ENCODE results near the gene KRTAP5-5. TPM values are rescaled to one million over a fixed set of nuclear protein-coding genes. Genes with fewer than 3 reads are reported as not detected.
A peak's percentile ranks its signal among the peaks of the same experiment; 100 is the strongest.
"Not testable (repeated sequence)": the region's sequence is repeated elsewhere in the genome, so short reads cannot be mapped to it uniquely, and the experiment has no call there.

KRTAP5-5 gene
- total RNA-seq, 1 donor from 2014 or later = not detected

DNA sequence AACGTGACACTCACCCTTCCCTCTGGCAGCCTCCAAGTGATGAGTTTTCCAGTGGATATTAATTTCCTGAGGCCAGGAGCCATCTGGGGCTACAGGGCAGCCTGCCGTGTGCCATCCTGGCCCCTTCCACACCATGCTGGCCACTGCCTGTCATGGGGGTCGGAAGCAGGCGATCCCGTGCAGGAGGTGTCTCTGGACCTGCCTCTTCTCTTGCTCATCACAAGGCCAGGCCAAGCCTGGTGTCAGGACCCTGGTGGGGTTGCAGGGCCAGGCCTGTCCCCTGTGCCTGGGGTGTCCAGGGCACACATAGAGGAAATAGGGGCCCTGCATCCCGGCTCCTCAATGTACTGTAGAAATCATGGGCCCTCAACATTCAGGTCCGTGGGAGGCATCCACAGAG lies 24.9 kb upstream of the KRTAP5-5 start:
- TF ChIP-seq, protein P1, sequence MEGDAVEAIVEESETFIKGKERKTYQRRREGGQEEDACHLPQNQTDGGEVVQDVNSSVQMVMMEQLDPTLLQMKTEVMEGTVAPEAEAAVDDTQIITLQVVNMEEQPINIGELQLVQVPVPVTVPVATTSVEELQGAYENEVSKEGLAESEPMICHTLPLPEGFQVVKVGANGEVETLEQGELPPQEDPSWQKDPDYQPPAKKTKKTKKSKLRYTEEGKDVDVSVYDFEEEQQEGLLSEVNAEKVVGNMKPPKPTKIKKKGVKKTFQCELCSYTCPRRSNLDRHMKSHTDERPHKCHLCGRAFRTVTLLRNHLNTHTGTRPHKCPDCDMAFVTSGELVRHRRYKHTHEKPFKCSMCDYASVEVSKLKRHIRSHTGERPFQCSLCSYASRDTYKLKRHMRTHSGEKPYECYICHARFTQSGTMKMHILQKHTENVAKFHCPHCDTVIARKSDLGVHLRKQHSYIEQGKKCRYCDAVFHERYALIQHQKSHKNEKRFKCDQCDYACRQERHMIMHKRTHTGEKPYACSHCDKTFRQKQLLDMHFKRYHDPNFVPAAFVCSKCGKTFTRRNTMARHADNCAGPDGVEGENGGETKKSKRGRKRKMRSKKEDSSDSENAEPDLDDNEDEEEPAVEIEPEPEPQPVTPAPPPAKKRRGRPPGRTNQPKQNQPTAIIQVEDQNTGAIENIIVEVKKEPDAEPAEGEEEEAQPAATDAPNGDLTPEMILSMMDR (IDR thresholded peaks at IDR 0.05; ENCODE audit: partially characterized antibody, unreplicated experiment) = no peak
- peaks cover 10% of the 10 kb centered on the region for H3K27me3 Mint-ChIP-seq (ENCODE audit: unreplicated experiment)
- H3K4me1 Mint-ChIP-seq (ENCODE audit: low read depth, unreplicated experiment) = peaks cover 3% of the 10 kb centered on the region
- no peak overlapping the region for H3K27ac Mint-ChIP-seq (ENCODE audit: unreplicated experiment)
- H3K36me3 Mint-ChIP-seq (ENCODE audit: unreplicated experiment) = no peaks in the 10 kb centered on the region
- DNase-seq = no peak
- no peak overlapping the region for H3K4me3 Mint-ChIP-seq (ENCODE audit: unreplicated experiment)
- peaks cover 16% of the 10 kb centered on the region for H3K9me3 Mint-ChIP-seq (ENCODE audit: unreplicated experiment)

DNA sequence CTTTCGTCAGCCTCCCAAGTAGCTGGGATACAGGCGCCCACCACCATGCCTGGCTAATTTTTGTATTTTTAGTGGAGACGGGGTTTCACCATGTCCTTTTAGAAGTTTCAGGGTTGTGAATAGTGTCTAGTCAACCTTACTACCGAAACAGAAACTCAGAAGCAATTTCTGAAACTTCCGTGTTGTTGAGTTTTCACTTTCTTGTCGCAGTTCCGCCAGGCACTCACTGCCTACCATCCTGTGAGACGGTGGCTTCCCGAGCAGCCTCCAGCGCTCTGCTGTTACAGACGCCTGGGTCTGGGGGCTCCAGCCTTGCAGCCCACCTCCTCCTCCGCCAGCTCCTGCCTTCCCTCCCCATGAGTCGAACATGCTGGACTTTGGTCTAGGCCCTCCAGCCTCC lies 23.7 kb upstream of the KRTAP5-5 start:
- H3K27me3 Mint-ChIP-seq (ENCODE audit: unreplicated experiment) = peaks cover 10% of the 10 kb centered on the region
- H3K9me3 Mint-ChIP-seq (ENCODE audit: unreplicated experiment) = peaks cover 13% of the 10 kb centered on the region
- H3K36me3 Mint-ChIP-seq (ENCODE audit: unreplicated experiment); H3K27ac Mint-ChIP-seq (ENCODE audit: unreplicated experiment); DNase-seq; H3K4me3 Mint-ChIP-seq (ENCODE audit: unreplicated experiment); H3K4me1 Mint-ChIP-seq (ENCODE audit: low read depth, unreplicated experiment): not testable (repeated sequence)

DNA sequence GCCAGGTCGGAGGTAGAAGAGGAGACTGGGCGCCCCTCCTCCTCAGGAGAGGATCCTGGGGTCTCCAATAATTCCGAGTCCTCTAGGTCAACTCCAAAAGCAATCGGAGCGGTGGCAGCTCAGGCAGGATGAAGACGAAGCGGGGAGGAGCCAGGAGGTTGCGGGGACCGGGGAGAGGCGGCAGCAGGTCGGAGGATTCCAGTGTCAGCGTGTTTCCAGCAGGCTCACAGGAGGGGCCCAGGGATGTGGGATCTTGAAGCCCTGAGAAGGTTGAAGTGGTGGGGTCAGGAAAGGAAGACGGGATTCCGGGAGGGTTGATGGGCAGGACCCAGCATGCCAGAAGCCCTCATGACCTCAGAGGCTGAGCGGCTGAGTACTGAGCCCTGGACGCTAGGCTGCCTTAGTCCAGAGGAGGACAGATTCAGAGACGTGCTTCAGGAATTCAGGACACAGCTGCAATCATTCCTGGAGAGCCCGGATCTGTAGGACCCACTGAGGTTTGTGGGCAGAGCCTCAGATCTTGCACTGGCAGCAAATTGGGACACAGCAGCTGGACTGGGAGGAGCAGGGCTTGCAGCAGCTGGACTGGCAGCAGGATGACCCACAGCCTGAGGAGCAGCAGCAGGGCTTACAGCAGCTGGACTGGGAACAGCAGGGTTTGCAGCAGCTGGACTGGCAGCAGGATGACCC lies 22.3 kb upstream of the KRTAP5-5 start:
- not testable (repeated sequence) for H3K4me1 Mint-ChIP-seq (ENCODE audit: low read depth, unreplicated experiment); DNase-seq; H3K27ac Mint-ChIP-seq (ENCODE audit: unreplicated experiment); H3K36me3 Mint-ChIP-seq (ENCODE audit: unreplicated experiment)
- Mint-ChIP-seq H3K9me3 (ENCODE audit: unreplicated experiment) (peaks cover 13% of the 10 kb centered on the region), H3K4me3 (ENCODE audit: unreplicated experiment) (peak overlapping the region; percentile 50), H3K27me3 (ENCODE audit: unreplicated experiment) (peaks cover 10% of the 10 kb centered on the region)

DNA sequence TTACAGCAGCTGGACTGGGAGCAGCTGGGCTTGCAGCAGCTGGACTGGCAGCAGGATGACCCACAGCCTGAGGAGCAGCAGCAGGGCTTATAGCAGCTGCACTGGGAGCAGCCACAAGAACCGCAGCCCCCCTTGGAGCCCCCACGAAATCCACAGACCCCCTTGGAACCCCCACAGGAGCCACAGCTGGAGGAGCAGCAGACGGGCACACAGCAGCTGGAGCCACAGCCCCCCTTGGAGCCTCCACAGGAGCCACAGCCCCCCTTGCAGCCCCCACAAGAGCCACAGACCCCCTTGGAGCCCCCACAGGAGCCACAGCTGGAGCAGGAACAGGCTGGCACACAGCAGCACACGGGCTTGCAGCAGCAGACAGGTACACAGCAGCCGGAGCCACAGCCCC lies 21.7 kb upstream of the KRTAP5-5 start:
- not testable (repeated sequence) for DNase-seq; H3K36me3 Mint-ChIP-seq (ENCODE audit: unreplicated experiment); H3K4me1 Mint-ChIP-seq (ENCODE audit: low read depth, unreplicated experiment); H3K4me3 Mint-ChIP-seq (ENCODE audit: unreplicated experiment); H3K27ac Mint-ChIP-seq (ENCODE audit: unreplicated experiment)
- Mint-ChIP-seq H3K27me3 (ENCODE audit: unreplicated experiment) (peaks cover 10% of the 10 kb centered on the region), H3K9me3 (ENCODE audit: unreplicated experiment) (peaks cover 10% of the 10 kb centered on the region)

DNA sequence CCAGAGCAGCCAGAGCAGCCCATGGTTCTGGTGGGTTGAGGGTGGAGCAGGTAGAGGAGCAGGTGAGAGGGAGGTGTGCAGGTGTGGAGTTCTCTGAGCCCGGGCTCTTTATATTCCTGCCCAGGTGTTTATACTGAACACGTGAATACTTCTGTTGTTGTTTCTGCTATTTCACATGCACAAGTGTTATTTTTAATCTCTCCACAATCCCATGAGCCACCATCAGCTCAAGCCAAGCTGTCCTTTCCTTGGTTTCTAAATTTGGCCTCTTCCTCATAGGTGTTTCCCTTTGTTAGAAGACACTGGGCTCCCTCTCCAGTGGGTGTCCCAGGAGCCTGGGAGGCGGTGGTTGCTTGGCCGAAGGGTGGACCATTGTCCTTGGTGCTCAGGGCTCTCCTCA lies 21.2 kb upstream of the KRTAP5-5 start, which contains the start of gene KRTAP5-3:
TSS of gene KRTAP5-3 (minus strand) at position 101 of the 400 bp plus-strand sequence. CDS start at position 23, 78 bp downstream.
- DNase-seq = no peak
- H3K4me3 Mint-ChIP-seq (ENCODE audit: unreplicated experiment) = no peak within 1 kb of the TSS
- TF ChIP-seq, protein P1 (IDR thresholded peaks at IDR 0.05; ENCODE audit: partially characterized antibody, unreplicated experiment) = no peak
- no peak within 1 kb of the TSS for H3K27ac Mint-ChIP-seq (ENCODE audit: unreplicated experiment)
- peaks cover 7% of the 10 kb centered on the region for H3K9me3 Mint-ChIP-seq (ENCODE audit: unreplicated experiment)
- peaks cover 10% of the 10 kb centered on the region for H3K27me3 Mint-ChIP-seq (ENCODE audit: unreplicated experiment)
- no peaks in the 10 kb centered on the region for H3K36me3 Mint-ChIP-seq (ENCODE audit: unreplicated experiment)
- peaks cover 3% of the 10 kb centered on the region for H3K4me1 Mint-ChIP-seq (ENCODE audit: low read depth, unreplicated experiment)

DNA sequence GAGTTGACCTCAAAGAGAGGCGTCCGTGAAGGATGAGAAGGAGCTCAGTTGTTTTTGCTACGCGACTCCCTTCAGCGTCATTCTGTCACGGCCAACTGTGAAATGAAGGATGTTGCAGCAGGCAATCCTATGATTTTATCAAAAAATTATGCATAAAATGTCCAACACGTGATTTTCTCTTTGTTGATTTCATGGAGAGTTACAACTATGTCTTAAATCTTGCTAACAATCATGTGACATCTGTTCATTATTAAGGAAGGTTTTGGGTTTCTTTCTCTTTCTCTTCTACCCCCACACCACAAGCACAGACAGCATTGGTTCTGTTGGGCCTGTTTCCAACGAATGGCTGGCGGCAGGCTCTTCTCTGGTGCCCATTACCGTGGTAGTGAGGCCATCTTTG lies 11.3 kb upstream of the KRTAP5-5 start:
- peaks cover 22% of the 10 kb centered on the region for H3K36me3 Mint-ChIP-seq (ENCODE audit: unreplicated experiment)
- no peak overlapping the region for H3K27ac Mint-ChIP-seq (ENCODE audit: unreplicated experiment)
- DNase-seq = no peak
- H3K9me3 Mint-ChIP-seq (ENCODE audit: unreplicated experiment) = peaks cover 9% of the 10 kb centered on the region
- TF ChIP-seq, protein P1 (IDR thresholded peaks at IDR 0.05; ENCODE audit: partially characterized antibody, unreplicated experiment) = no peak
- H3K4me3 Mint-ChIP-seq (ENCODE audit: unreplicated experiment) = no peak overlapping the region
- no peaks in the 10 kb centered on the region for H3K4me1 Mint-ChIP-seq (ENCODE audit: low read depth, unreplicated experiment)
- peaks cover 15% of the 10 kb centered on the region for H3K27me3 Mint-ChIP-seq (ENCODE audit: unreplicated experiment)

Measured in glutamatergic neuron (in vitro differentiated cells).